Stimulated activated CD4-positive, alpha-beta T cell treated with anti-CD3 and anti-CD28 coated beads, Interleukin-2, amount 100 ng/mL, for 48 hours (primary cell): ENCODE results near the gene ASMTL.
"Not testable (repeated sequence)": the region's sequence is repeated elsewhere in the genome, so short reads cannot be mapped to it uniquely, and the experiment has no call there.

Experiments used
- DNase-seq, 2 donors: peaks; one replicate each; pipeline ENCODE4 v3.0.0-alpha.2; 2020

The ASMTL gene

GRCh38 chrX:1433646-1434357 is 18.9 kb downstream of the ASMTL start:
- no peak for DNase-seq

- DNase-seq, result no peak
These were observed 22.3 kb downstream of the ASMTL start for GRCh38 chrX:1430451-1430850.

GRCh38 chrX:1427756-1428155 is 25.0 kb downstream of the ASMTL start:
- no peak for DNase-seq

- not testable (repeated sequence) for DNase-seq
These were observed 26.4 kb downstream of the ASMTL start for GRCh38 chrX:1426321-1426720.

- no peak for DNase-seq
These were observed 27.3 kb downstream of the ASMTL start for GRCh38 chrX:1425381-1425780.

- no peak for DNase-seq
These were observed 28.4 kb downstream of the ASMTL start for GRCh38 chrX:1424147-1424851.

GRCh38 chrX:1423215-1423614 is 29.5 kb downstream of the ASMTL start:
- no peak for DNase-seq

- DNase-seq, result no peak
These were observed 30.6 kb downstream of the ASMTL start for GRCh38 chrX:1422135-1422465.

GRCh38 chrX:1421433-1422134 is 31.1 kb downstream of the ASMTL start:
- DNase-seq, result no peak

- DNase-seq, result no peak
These were observed 32.3 kb downstream of the ASMTL start for GRCh38 chrX:1420371-1420770.

- no peak for DNase-seq
These were observed 33.0 kb downstream of the ASMTL start for GRCh38 chrX:1419545-1420355.

GRCh38 chrX:1418901-1419544 is 33.7 kb downstream of the ASMTL start:
- DNase-seq, result no peak

GRCh38 chrX:1417921-1418771 is 34.6 kb downstream of the ASMTL start:
- no peak for DNase-seq

GRCh38 chrX:1416965-1417760 is 35.5 kb downstream of the ASMTL start:
- DNase-seq, result no peak

- DNase-seq, result no peak
These were observed 36.4 kb downstream of the ASMTL start for GRCh38 chrX:1416327-1416784.

GRCh38 chrX:1412551-1413161 is 40.1 kb downstream of the ASMTL start:
- DNase-seq, result no peak

- DNase-seq, result no peak
These were observed 41.4 kb downstream of the ASMTL start for GRCh38 chrX:1411326-1411725.

- no peak for DNase-seq
These were observed 45.7 kb downstream of the ASMTL start for GRCh38 chrX:1407035-1407434.

GRCh38 chrX:1405769-1406168 is 46.9 kb downstream of the ASMTL start:
- not testable (repeated sequence) for DNase-seq

GRCh38 chrX:1403867-1404266 is 48.8 kb downstream of the ASMTL start:
- DNase-seq, result not testable (repeated sequence)
